Activated CD4-positive, CD25-positive, alpha-beta regulatory T cell (primary cell): ENCODE measurements around the gene PLEKHO2.

Experiments used
- DNase-seq, 4 experiments: peaks; one replicate each; lab custom pipeline; 2025; lab: John Stamatoyannopoulos, UW

The PLEKHO2 gene

DNA sequence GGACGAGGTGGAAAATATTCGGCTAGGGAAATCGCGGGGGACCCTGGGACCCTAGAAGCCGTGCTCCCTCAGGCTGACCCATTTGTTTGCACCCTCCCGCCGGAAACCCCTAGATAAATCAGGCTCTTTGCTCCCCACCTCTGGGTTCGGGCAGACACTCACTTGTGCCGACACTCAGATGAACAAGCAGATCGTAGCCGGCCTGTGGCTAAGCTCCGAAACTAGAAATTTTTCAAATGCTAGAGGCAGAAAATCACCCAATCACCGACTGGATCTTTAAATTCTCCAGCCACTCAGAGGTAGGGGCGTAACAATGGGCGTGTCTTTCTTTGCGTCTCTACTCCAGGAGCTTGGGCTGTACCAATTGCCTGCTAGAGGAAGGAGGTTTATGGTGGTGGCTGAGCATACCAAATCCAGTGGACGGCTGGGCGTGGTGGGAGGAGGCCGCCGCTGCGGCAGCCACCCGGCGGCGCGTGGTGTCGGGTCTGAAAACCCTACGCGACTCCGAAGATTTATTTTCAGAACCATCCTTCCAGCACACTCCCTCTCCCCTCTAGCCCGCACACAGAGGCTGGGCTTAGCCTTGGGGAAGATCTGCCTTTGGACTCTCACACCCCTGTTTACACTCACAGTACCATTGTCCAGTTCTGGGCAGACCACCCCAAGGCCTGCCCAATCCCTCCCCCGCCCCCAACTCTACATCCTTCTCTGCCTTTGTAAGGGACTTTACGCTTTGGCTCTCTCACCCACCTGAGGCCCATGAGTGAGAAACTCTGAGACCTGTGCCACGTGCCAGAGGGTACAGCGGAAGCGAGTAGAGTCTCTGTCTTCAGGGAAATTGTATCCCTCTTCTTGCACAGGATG lies 16.1 kb upstream of the PLEKHO2 start, which contains the start of gene PIF1:
TSS of gene PIF1 (minus strand) at position 217 of the 864 bp plus-strand sequence. CDS start 1,312 bp downstream, outside the sequence.
- DNase-seq = peak; percentile 55 to 73 (median 72)

DNA sequence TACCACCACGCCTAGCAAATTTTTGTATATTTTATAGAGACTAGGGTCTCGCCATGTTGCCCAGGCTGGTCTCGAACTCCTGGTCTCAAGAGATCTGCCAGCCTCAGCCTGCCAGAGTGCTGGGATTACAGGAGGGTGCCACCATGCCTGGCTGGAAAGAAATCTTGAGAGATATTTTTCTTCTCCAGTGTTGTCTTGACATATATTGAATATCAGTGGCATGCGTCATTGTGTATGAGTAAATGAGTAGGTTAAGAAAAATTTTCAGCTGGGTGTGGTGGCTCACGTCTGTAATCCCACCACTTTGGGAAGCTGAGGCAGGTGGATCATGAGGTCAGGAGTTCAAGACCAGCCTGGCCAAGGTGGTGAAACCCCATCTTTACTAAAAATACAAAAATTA lies 12.7 kb upstream of the PLEKHO2 start:
- no peak for DNase-seq

DNA sequence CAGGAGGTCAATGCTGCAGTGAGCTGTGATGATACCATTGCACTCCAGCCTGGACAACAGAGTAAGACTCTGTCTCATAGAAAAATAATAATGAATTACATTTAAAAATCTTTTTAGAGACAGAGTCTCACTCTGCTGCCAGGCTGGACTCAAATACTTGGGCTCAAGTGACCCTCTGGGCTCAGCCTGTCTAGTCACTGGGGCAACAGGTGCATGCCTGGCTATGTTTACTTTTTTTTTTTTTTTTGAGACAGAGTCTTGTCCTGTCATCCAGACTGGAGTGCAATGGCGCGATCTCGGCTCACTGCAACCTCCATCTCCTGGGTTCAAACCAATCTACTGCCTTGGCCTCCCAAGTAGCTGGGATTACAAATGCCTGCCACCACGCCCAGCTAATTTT lies 8.0 kb upstream of the PLEKHO2 start:
- no peak for DNase-seq

DNA sequence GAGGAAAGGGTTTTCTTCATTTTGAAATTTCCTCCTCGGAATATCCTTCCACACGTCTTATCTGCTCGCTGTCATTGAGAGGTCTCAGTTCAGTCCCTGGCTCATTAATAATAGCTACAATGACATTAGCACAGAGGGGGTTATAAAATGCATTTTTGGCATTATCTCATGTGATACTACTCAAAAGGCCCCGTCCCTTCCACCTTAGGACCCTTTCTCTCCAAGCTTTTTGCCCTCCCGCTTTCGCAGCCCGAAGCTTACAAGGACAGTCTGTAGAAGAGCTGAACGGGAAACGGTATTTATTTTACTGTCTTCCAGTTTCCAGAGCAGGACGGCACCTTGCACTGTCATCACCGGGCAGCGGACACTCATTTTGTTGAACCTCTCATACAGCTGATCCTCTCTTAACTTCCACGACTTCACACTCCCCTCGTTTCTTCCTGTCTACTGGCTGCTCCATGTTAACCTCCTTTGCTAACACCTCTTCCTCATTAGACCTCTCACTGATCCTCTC lies 5.6 kb upstream of the PLEKHO2 start:
- DNase-seq = no peak

DNA sequence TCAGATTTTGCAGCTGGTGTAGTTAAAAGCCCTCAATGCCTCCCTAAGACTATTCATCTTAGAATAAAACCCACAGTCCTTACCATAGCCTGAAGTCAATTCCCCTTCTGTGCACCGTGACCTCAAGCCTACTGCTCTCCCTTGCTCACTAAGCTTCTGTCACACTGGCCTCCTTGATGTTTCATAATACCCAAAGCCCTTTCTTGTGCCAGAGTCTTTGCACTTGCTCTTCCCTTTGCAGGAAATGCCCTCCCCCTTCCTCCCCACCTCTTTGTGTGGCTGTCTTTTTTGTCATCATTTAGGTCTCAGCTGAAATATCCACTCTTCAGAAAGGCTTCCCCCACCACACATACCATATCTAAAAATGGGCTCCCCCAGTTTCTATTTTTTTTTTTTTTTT lies 4.2 kb upstream of the PLEKHO2 start:
- no peak for DNase-seq

DNA sequence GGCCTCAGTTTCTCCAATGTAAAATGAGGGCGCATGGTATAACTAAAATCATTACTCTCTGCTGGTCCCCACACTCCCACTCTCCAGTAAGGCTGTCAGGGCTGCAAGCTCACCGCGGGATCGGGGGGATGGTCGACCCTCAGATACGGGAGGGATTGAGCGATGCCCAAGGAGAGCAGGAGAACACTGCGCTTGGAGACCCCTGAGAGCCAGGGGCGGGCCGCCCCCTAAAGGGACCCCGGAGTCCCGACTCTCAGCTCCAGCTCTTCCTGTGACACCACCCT lies 713 bp upstream of the PLEKHO2 start:
- DNase-seq = no peak

DNA sequence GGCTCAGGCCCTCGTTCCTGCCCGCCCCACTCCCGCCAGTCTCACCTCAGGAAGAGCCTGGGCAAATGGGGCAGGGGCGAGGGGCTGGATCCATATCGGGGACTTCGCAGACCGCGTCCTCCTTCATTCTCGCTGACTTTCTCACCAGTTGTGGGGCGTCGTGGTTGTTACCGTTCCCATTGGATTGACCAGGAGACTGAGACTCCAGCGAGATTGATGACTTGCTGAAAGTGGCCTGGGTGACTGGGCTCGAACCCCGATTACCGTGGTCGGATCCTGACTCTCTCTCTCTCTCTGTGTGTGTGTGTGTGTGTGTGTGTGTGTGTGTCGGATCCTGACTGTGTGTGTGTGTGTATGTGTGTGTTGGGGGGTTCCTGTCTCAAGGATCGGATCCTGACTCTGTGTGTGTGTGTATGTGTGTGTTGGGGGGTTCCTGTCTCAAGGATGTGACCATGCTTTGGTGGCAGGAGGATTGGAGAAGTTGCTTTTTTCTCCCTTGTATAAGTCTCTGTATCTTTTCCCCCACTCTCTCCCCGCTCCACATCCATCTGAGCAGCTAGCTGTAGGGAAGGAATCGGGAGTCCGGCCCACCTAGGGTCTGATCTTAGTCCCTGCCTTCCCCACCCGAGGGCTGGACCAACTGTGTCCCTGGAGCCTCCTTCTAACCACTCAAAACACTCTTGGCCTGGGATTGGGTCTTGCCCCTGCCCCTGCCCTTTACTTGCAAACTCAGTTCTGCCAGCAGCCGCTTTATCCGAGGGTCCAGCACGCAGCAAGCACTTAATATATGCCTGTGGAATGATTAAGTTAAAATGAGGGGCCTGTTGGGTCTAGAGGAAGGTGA lies 603 bp downstream of the PLEKHO2 start:
- DNase-seq = no peak

DNA sequence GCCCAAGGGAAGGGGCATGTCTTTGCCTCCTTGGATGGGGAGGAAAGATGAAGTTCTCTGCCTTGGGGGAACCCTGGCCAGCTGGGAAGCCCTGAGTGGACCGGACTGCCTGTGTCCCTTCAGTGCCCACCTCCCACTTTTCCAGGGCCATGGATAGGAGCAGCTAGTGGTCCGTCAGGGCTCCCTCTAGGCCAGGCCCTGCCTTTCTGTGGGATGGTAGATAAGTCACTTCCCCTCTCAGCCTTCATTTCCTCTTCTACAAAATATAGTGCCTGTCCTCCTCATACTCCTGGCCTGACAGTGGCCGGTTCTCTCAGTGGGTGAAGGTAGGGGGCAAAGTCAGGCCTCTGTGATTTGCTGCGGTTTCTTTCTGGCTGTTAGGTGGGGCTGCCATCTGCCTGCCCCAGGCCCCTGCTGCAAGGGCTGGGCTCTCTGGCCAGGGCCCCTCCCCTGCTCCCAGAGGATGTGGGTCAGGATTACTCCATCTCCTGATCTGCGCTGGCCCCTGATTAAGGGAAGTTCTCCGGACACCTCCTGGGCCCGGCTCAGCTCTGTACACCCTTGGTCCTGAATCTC lies 1.4 kb downstream of the PLEKHO2 start:
- DNase-seq = no peak

DNA sequence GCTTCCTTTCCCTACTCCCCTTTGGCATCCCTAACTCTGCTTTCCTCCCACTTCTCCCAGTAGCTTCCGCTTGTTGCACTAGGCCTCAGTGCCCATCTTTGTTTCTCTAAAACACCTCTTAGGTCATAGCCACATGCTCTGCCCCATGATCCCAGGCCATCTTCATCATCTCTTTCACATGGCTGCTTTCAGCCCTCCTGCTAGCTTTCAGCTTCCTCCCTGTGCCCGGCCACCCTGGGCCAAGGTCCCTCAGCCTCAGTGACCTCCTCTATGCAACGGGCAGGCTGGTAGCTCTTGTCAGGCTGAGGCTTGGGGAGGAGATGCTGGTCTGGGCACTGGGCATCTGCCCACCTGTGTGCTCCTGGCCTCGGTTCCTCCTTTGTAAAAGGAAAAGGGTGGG lies 2.3 kb downstream of the PLEKHO2 start:
- no peak for DNase-seq

DNA sequence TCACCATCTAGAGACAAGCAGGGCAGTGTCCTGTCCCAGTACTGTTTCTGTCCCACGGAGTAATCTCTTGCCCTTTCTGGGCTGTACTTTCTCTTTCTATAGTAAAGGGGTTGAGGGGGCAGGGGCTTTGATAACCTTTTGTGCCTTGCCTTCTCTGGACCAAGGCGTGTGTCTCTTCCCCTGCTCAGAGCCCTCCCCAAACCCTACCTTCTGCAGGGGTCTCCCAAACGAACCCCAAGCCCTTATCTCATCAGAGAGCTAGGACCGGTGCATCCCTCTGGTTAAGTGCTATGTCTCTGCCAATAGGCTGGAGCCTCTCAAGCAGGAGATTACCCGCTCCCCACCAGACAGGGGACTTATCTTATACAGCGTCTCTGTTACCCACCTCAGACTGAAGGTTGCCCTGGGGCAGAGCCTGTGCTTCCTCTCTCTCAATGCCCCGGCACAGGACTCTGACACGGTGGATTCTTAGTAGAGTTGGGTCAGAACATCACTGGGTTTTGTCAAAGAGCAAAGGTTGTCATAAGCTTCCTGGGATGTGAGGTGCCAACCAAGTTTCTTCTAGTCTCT lies 2.9 kb downstream of the PLEKHO2 start:
- DNase-seq = no peak

DNA sequence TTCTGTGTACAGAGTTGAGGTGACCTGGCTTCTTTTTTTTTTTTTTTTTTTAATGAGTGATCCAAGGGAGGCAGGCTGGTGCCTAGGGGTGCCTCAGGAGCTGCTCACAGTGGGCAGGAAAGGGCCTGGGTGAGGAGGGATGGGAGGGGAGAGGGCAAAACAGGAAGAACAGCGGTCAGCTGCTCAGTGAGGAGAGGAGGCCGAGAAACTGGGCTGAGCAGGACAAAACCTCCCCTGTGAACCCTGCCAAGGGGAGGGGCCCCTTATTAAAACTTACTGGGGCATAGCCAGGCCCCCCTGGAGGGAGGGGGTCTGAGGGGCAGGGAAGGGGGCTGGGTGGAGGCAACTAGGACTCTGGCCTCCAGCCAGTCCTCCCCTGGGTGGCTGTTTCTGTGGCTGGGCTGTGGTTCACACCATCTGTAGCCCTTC lies 3.5 kb downstream of the PLEKHO2 start:
- no peak for DNase-seq

DNA sequence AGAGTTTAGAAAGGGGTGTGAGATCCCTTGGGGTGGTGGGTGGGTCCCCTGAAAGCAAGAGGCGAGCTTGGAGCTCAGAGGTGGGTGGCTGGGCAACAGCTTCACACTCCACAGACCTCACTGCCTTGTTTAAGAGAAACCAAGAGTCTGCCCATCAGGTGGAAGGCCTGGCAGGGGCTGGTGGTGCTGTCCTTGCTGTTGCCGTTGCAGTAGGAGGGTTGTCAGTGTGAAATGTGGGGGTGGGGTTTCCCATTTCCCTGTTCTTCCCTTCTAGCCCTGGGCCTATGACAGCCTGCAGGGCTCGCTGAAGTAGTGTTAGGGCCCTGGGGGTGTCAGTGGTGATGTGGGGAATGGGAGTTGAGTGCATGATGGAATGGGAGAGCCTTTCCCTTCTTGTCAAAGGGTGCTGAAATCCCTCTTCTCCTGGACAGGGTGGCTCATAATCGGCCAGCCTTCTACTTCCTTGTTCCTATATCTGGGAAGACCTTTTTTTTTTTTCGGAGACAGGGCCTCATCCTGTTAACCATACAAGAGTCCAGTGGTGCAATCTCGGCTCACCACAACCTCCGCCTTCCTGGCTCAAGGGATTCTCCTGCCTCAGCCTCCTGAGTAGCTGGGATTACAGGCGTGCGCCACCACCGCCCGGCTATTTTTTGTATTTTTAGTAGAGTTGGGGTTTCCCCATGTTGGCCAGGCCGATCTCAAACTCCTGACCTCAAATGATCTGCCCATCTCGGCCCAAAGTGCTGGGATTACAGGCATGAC lies 4.3 kb downstream of the PLEKHO2 start:
- DNase-seq = no peak

DNA sequence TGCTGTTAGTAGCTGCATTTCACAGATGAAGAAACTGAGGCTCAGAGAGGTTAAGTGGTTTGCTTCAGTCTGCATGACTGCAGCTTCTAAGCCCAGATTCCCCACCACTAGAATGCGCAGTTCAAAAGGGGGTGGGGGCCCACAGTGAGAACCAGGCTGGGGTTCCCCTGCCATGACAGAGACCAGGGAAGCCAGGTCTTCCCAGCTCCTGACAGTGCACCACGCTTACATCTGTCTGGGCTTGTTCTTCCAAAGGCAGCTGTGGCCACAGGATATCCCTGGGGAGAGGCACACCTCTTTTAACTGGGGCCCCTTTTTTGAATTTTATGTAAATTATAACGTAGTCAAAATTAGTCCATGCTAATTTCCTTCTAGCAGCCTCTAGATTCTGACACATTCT lies 5.3 kb downstream of the PLEKHO2 start:
- DNase-seq = no peak

DNA sequence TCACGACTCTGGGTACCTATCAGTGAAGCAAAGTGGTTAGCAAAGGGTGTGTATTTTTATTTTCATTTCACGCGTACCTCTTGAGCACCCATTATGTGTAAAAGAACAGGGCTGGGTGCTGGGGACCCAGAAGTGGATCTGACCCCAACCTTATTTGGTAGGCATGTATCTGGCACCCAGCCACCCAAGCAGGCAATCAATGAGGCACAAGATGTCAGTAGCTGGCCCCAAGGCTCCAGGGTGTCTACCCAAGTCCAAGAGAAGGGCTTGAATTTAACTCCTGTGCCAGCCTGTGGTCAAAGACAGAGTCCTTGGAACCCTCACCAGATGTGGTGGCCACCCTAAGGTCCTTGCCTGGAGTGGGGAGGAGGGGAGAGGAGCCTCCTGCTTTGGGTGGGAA lies 5.7 kb downstream of the PLEKHO2 start:
- DNase-seq = no peak

DNA sequence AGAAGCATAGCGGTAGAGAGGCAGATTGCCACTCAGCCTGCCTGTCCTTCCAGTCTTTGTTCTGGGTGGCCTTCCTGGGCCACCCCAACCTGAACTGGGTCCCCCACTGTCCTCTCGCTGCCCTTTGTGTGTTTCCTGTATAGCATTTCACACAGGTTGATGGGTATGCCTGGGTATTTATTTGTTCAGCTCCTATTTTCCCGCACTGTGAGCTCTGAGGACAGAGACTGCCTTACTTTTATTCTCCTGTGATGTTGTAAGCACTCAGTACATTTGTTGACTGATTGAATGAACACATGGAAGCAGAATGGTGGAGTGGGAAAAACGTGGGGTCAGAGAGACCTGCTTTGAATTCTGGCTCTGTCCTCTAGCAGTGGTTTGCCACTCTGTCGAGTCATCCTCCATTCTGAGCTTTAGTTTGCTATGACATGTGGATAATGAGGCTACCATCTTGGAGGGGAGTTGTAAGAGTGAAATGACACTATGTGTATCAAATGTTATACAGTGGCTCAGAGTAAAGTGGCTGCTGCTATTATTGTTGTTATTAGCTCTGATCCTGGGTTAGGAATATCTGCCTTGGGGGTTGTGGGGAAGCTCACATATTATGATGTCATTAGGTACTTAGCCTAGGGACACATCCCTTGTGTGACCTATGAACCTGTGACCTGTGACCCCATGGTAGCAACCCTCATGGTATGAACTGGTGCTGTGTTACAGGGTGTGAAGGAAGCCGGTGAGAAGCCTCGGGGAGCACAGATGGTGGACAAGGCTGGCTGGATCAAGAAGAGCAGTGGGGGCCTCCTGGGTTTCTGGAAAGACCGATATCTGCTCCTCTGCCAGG lies 6.4 kb downstream of the PLEKHO2 start:
- DNase-seq = no peak

DNA sequence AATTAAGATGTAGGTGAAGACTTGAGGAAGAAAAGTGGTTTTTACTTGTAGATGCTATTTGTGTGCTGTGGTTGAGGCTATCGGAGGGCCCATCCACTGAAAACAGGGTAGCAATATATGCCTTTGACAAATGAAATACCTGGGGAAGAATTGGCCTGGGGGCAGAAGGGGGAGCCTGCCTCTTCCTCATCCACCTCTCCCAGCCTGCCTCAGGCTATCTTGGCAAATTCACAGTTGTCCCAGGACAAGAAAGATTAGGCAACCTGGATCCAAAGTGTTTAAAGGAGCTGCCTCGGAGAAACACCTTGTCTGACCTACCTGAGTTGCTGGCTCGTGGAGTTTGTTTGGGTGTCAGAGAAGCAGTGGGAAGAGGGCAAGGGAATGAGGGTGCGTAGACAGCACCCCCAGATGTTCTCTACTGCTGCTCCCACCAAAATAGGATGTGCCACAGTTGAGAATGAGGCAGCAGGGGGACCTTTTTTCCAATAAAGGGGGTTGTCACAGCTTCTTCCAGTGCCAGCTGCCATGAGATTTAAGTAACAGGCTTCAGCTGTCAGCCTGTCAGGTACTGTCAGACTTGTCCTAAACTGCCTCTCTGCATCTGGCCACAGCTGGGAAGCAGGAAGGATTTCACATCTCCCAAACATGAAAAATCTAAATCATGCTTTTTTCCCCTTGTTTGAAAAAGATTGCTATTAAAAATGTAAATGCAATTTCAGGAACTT lies 9.2 kb downstream of the PLEKHO2 start:
- no peak for DNase-seq

DNA sequence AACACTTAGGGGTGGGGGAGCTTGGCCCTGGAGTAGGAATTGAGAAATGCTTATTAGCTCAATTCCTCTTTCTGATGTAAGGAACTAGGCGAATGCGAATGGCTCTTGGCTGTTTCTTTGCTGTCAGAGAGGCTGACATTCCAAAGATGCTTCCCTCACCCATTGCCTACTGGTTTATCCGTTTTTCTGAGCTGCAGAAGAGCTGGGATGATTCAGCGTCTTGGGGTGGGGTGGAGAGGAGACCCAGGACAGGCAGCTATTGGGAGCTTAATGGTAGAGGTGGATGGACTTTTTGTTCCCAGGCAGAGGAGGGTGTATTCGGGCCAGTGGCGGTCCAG lies 9.8 kb downstream of the PLEKHO2 start:
- no peak for DNase-seq

DNA sequence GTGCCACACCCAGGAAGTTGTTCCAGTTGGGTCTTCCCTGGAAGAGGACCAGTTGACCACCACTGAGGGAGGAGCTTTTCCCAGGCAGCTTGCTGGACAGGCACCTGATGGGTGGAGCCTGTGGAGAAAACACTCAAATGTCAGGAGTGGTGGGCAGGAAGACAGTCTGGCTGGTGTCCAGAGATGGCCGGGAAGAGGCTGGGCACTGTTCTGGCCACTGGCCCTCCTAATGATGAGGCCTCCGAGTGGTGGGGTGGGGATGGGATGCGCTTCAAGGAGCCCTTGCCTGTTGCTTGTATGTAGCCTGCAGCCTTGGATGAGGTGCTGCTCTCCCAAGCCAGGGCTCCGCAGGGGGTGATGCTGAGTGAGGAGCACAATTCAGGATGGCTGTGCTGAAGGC lies 12.3 kb downstream of the PLEKHO2 start:
- no peak for DNase-seq

DNA sequence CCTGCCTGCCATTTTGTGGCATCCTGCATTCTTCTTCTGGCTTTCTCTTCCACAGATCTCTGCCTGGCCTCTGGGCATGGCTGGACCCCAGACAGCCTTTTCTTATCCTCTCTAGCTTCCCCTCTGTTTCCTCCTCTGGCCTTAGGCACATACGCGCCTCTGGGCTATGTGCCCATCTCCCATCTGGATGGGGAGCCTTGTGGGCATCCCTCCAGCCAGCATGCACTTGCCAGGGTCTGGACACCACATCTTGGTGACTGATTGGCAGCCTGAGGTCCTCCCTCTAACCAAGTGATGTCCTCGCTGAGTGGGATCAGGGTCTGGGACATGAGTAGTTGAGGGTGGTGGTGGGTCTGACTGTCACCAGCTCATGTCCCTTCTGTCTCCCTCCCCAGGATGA lies 12.8 kb downstream of the PLEKHO2 start:
- DNase-seq = no peak
